GM18505 (cell line): ENCODE results near the gene PPP2R5B.

Source experiments
- ATAC-seq: cut with Tn5 transposase; IDR thresholded peaks from one replicate; pipeline ENCODE4 v1.9.1; 2021; ENCODE audit not compliant: unreplicated experiment
- POLR2A ChIP-seq: IDR thresholded peaks from 4 replicates; pipeline ENCODE4 v1.6.1; 2011; ENCODE audit warnings: borderline replicate concordance; ENCODE audit not compliant: insufficient read depth, insufficient read length; ENCODE audit errors: extremely low read depth

Gene PPP2R5B

DNA sequence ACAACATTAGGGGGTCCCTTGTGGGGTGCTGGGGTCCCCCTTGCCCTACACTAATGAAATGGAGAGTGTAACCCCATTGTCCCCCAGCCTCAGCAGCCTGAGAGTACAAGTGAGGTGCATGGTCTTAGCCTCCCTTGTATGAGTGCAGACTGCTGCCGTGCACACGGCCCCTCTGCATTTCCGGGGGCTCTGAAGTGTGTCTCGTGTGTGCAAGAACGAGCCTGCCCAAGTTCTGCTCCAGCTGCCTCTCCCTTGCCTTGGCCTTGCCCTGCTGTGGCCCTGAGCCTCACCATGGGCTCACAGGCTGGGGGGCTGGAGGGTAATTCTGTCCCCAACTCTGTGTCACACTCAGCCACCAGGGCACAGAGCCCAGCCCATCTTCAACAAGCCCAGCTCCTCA, 40.9 kb upstream of the PPP2R5B start:
- no peak for ATAC-seq
- TF ChIP-seq POLR2A: no peak

DNA sequence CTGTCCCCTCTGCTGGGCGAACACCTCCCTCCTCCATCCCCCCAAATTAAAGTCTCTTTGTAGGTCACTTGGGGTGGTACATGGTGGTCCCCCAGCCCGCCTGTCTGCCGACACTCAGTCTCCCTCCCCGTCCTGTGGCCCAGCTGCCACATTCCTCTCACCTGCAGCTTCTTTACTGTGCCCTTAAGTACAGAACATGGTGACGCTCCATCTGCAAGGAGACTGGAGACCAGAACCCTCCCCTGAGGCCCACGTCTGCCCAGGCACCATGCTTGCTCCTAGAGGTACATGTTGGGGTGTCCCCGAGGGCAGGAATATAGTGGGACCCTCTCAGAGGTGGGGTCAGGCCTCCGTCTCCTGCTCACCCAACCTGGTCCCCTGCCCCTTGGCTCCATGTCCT, 40.5 kb upstream of the PPP2R5B start:
- ATAC-seq: no peak
- no peak for TF ChIP-seq POLR2A

DNA sequence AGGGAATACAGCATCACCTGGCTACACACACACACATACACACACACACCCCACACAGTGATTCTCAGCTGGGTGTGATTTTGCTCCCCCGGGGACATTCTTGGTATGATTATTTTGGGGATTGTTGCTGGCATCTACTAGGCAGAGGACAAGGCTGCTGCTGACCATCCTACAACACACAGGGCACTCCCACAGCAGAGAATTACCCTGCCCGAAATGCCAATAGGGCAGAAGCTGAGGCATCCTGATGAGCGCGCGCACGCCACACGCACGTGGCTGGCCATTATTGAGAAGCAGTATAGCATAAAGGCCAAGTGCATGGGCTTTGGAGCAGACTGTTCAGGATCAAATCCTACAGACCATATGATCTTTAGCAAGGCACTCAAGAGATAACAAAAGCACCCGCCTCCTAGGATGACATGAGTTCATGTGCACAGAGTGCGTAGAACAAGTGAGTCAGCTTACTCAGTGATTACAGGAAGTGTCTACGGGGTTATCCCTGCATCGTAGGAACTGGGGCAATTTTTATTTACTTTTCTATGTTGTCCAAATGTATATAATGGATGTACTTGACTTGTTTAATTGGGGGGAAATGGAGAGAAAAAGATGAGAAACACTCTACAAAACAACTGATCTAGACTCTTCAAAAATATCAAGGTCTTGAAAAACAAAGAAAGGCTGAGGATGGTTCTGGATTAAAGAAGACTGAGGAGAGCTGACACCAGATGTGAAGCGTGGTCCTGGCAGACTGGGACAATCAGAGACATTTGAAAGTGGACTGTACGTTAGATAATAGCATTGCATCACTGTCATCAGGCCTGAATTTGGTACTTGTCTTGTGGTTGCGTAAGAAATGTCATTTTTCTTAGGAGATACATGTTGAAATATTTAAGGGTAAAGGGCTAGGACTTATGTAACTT, 38.9 kb upstream of the PPP2R5B start:
- no peak for TF ChIP-seq POLR2A
- ATAC-seq: no peak

DNA sequence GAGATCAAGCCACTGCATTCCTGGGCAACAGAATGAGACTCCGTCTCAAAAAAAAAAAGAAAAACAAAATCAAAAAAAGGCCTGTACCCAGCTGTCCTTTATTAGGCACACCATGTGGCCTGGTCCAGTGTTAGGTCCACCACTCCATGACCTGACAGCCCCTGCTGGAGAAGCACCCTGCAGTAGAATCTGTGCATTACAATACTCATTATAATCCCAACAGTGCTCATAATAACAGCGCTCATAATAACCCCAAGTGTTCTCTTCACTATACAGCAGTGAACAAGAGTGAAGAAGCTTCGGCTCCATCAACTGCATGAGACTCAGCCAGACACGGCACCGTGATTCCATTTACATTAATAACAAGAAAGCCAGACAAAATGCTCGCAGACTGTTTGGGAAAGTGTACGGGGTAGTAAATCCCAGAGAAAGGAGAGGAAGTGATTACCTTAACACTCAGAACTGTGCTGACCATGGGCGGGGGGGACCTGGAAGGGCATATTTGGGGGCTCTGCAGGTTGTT, 37.2 kb upstream of the PPP2R5B start:
- no peak for TF ChIP-seq POLR2A
- ATAC-seq: no peak

DNA sequence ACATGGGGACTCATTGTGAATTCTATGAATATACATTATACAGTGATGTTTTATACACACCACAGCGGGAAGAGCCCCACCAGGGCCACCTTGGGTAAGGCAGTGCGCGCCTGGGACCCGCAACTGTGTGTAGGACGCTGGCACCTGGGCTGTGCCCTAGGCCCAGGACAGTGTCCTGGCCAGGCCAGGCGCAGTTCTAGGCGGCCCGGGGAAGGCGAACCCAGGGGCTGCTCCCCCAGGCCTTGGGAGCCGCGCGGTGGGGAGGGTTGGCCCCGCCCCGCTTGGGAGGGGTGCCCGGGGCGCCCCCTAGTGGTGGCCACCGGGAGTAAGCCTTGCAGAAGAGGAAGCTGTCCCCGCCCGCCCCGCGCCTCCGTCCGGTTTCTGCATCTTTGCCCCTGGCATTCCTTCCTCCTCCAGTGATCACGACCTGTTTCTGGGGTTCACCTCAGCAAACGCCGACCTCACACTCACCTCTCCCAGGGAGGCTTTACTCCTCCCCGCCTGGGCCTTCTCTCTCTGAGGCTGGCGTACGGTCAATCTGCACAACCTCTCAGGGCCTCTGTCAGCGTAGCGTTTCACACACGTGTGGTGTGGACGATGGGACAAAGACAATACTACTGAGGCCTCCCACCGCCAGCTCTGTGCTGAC, 36.6 kb upstream of the PPP2R5B start:
- peak; percentile 67 for ATAC-seq
- peak; percentile 34 for TF ChIP-seq POLR2A

DNA sequence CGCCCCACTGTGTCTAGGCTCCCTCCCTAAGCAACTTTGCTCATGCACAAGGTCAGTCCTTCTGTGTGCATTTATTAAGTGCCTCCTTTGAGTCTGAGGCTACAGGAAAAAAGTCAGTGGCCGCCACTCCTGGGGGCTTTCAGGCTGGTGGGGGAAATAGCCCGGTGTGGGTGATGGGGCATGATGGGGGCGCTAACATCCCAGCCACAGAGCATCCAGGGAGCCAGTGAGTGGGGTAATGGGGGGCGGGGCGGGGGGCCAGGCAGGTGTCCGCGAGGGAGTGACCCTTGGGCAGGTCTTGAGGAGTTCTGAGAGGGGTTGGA, 36.1 kb upstream of the PPP2R5B start:
- no peak for ATAC-seq
- no peak for TF ChIP-seq POLR2A

DNA sequence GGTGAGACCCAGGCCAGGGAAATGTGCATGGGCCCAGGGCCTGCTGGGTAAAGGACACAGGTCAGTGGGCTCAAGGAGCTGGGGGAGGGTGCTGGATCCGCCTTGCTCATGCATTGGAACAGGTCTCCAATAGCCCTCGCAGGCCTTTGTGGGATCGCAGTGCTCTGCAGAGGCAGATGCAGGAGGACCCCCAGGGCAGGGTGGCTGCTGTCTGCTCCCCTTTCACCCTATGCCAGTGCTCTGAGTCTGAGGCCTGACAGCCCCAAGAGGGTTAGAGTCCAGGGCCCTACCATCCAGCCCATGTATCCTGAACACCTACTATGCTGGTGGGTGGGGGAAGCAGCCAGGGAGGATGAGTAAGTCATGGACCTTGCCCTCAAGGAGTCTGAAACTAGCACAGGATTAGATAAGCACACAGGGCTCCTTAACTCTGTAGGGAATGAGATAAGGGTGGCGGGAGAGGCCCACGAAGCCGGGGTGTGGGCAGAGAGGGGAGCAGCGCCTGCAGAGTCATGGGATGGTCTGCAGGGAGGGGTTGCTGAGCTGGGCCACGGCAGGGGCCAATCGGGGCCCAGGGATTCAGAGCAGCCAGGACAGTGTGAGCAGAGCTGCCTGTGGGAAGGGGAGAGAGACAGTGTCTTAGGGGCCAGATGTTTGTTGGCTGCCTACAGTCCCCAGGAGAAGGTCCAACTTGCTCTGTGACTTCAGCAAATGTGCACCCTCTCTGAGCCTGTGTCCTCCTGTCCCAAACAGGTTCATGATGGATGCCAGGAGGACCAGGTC, 35.6 kb upstream of the PPP2R5B start:
- no peak for TF ChIP-seq POLR2A
- ATAC-seq: no peak

DNA sequence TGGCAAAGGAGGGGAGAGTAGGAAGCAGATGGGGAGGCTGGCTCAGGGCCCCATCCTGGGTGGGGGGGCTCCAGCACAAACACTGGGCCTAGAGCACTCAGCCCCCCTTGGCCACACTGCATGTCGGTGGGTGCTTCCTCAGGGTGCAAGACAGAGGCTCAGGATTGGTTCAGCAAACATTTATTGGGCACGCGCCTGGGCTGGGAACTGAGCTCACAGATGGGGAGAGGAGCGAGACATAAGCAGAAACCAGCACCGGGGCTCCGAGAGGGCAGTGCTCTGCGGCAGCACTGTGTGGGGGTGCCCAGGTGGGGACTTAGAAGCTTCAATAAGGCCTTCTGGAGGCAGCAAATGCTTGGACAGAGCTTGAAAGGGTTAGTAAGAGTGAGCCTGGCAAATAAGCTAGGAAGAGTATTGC, 34.0 kb upstream of the PPP2R5B start:
- no peak for TF ChIP-seq POLR2A
- ATAC-seq: no peak

DNA sequence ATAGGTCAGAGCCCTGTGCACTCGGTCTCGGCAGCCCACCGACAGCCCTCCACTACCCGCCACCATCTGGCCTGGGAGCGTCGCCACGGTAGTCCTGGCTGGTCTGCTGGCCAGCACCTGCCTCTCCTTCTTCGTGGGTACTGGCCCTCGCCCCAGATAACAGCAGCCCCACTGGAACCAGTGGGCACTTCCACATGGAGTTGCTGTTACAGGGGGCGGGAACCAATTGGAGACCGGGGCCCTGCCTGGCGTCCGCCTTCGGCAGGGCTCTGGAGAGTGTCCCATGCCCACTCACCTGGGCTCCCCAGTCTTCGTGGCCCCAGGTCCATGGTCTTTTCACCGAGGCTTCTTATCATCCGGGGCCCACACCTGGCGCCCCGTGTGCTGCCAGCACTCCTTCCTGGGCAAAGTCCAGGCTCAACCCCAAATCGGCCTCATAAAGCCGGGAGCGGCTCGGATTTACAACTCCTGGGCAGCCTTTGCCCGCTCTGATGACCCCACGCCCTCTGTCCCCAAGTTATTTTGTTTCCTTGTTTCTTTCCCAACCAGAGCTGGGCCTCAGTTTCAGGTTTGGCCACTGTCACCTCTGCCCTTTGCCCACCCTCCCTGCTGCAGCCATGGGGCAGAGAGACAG, 33.2 kb upstream of the PPP2R5B start:
- TF ChIP-seq POLR2A: no peak
- no peak for ATAC-seq

DNA sequence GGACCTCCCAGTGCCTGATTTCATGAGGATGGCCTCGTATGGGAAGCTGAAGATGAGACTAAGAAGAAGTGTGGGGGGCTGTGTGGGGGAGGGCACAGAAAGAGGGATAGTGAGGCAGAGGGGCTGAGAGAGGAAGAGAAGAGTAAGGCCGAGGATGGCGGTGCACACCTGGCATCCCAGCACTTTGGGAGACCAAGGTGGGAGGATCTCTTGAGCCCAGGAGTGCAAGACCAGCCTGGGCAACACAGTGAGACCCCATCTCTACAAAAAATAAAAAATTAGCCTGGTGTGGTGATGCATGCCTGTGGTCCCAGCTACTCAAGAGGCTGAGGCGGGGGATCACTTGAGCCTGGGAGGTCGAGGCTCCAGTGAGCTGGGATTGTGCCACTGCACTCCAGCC, 32.6 kb upstream of the PPP2R5B start:
- TF ChIP-seq POLR2A: no peak

DNA sequence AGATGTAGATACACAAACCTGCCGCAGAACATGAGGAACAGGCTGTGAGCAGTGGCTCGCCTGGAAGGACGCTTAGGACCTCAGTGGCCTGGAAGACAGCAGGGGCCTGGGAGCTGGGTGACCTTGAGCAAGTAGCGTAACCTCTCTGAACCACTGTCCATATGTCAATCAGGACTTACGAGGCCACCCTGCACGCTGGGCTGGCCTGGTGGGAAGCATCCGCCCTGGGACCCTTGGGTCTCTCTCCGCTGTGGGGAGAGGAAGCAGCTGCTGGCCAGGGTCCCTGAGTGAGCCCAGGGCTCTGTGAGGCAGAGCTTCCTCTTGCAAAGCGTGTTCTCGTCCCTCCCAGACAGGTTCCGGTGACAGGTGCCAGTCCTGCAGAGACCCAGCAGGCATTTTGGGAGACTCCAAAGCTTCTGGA, 32.1 kb upstream of the PPP2R5B start:
- no peak for TF ChIP-seq POLR2A
- no peak for ATAC-seq

More for the DNA sequence above, 32.6 kb upstream of the PPP2R5B start:
- no peak for ATAC-seq

DNA sequence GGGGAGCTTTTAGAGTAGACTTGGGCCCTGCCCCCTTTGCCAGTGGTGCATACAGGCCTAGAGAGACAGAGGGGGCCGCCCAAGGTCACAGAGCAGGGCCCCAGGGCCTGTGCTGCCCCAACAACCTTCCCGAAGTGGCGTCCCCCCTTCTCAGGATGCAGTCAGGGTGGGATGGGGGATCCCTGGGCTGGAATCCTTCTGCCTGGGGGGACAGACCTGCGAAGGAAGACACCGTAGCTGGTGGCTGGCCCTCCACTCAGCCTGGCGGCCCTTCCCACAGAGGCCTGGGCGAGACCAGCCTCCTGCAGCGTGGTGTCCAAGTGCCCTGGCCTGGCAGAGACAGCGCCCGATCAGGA, 31.7 kb upstream of the PPP2R5B start:
- ATAC-seq: no peak
- TF ChIP-seq POLR2A: no peak

DNA sequence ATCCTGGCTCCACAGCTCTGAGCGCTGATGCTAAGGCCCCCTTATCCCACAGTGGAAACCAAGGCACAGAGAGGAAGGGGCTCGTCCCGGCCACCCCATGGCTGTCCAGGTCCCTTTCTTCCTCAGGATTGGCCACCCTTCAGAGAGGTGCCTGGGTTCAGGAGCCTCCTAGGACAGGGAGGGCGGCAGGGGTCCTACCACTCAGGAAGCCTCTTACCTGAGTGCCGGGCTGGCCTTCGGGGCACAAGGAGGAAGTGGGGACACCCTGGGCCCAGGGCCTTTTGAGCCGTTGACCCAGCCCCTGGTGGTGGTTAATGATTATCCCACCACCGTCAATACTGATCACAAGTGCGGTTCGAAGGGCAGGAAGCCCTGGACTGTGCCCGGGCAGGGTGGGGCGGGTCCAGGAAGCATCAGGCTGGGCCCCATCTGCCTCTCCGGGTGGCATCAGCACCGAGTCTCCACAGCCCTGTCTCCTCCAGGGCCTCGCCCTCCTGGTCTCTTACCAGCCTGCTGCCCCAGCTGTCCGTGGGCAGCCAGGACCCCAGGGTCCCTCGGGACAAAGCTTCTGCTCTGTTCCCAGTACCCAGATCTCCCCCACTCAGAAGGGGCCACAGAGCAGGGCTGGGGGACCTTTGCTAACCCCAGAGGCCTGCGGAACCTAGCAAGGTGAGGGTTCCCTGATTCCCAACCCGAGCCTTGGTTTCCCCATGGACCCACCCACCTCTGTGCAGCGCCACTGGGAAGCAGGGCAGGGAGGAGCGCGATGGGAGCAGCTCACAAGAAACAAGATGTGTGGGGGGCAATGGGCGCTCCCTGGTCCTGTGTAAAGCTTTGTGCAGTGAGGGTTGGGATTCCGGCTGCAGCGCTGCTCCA, 31.1 kb upstream of the PPP2R5B start:
- no peak for ATAC-seq
- no peak for TF ChIP-seq POLR2A
